ENCODE measurements around the gene GMPR.
"Not testable (repeated sequence)": the region's sequence is repeated elsewhere in the genome, so short reads cannot be mapped to it uniquely, and the experiment has no call there.

GMPR gene

DNA sequence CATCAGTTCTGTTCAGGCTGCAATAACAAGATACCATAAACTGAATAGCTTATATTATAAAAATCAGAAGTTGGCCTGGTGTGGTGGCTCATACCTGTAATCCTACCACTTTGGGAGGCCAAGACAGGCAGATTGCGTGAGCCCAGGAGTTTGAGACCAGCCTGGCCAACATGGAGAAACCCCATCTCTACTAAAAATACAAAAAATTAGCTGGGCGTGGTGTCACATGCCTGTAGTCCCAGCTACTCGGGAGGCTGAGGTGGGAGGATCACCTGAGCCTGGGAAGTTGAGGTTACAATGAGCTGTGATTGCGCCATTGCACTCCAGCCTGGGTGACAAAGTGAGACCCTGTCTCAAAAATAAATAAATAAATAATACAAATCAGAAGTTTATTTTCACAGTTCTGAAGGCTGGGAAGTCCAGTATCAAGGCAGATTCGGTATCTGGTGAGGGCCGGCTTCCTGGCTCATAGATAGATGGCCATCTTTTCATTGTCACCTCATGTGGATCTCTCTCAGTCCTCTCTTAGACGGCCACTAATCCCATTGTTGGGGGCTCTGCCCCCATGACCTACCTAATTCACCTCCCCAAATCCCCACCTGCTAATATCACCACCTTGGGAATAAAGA is 31.2 kb downstream of the GMPR start:
- in situ Hi-C loops (cut with MboI; ENCODE audit: low sequenced_read_pairs) = not testable (repeated sequence)

DNA sequence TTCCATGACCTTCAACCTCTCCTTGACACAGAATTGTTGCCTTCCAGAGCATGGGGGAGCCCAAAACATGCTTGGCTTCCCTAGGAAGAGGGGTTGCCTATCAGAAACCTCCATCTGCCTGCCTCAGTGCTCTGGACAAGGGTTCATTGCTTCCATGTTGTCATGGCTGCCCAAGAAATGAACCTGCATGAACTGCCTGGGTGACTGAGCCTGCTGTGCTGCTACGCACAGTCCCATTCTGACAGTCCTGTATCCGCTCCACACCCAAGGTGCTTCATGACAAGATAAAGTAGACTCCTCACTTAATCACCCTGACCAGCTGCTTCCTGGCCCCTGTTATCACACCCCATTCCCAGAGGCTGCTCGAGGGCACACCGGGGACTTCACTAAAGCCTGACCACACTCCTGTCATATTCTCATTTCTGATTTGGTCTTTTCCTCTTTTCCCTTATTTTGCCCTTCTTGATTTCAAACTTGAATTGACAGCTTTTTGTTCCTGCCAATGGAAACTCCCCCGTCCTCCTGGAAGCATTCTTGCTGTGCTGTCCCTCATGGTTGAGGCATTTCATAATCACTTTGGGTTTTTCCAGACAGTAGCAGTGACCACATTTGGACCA is 31.9 kb downstream of the GMPR start:
- in situ Hi-C loops (cut with MboI; ENCODE audit: low sequenced_read_pairs) = no loop called here

DNA sequence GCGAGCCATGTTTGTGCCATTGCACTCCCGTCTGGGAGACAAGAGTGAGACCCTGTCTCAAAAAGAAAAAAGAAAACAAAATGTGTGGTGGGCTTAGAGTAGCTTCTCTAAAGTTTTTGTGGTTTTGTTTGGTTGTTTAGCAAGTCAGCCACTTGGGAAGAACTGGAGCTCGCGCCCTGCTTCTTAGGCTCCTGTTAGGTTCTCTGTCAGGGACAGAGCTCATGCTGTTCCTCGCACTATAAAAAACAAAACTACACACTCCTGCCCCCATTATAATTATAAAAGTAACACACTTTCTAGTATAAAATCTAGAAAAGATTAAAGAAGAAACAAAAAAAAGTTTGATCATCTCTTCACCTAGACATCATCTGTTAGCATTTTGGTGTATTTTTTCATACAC is 33.0 kb downstream of the GMPR start:
- in situ Hi-C loops (cut with MboI; ENCODE audit: low sequenced_read_pairs) = no loop called here

DNA sequence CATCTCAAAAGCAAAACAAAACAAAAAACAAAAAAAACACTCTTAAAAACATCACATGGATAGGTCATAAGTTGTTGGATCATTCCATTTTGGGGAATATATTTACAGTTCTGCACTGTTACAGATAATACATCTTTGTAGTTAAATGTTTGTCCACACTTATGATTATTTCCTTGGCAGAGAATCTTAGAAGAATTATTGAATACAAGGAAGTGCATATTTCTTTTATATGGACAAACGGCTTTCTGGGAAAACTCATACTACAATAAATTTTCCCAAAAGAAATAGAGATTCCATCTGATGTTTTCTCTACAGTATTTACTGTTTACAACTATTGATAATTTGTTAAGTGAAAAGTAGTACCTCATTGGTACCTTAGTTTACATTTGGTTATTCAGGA is 33.8 kb downstream of the GMPR start:
- in situ Hi-C loops (cut with MboI; ENCODE audit: low sequenced_read_pairs) = no loop called here

DNA sequence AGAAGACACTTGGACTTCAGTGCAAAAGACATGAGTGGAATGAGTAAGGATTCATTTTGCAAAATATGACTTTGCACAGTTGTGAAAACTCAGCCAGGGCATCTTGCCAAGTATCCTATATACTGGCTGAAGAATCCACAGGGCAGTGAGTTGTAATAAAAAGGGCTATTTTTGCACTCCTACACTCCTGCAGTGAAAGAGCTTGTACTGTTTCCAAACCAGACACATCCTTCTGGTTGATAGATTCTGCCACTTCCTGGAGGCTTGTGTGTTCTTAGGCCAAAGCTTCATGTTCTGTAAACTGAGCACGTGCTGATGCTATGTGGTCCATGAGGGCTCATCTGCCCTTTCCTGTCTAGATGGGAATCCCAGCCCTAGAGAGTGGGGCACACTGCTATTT is 34.9 kb downstream of the GMPR start:
- in situ Hi-C loops (cut with MboI; ENCODE audit: low sequenced_read_pairs) = no loop called here

DNA sequence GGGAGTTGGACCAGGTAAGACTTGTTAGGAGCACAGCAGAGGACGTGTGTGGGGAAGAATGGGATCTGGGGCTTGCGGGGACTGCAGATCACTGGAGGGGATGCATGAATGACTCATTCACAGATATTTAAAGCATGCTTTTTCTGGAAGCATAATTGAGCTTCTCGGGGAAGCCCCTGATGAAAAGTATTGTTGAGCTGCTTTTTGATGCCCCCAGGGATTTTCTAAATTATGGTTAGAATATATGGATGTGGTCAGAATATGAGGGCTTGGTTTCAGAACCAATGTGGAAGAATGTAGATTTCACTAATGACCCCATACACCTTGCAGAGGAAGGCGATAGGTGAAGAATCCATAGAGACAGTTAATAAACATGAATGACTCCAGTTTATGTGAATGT is 36.1 kb downstream of the GMPR start:
- in situ Hi-C loops (cut with MboI; ENCODE audit: low sequenced_read_pairs) = no loop called here

- in situ Hi-C loops (cut with MboI; ENCODE audit: low sequenced_read_pairs) = loop anchor here (25.0 kb wide), 1 partner anchor 812 kb away; no protein-coding TSS in a partner anchor
Measured at GRCh38 chr6:16274885-16275589, 36.6 kb downstream of the GMPR start.

DNA sequence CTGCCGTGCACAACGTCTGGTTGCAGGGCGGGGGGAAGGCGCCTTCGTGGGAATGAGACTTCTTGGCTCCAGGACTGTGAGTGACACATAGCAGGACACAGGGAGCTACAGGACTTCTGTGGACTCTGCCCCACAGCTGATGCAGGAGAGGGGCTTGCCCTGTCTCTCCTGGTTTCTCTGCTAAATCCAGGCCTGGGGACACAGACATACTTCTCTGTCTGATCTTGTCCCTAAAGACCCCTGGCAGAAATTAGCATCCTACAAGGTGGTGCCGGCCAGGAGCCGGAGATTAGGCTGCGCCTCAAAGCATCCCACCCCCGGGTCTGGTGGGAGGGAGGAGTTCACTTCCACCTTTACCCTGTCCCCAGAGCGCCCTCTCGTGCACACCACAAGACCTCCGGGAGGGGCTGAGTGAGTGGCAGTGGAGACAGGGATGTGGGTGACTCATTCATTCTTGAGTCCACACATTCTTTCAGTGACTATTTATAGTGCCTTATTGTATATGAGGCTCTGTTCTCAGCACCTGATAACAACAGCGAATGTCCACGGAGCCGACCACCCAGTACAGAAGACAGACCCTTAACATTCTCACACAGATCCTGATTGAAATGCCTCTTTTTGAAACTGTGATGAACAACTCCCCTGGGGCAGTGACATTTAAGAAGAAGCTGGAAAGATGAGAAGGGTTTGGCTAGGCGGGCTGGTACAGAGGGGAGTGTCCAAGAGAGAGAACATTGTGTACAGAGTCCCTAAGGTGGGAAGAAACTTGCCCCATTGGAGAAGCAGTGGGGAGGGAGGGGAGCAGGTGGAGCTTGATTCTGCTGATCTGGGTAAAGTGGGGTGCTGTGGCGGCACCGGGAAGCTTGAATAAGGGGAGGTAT is 39.0 kb downstream of the GMPR start:
- in situ Hi-C loops (cut with MboI; ENCODE audit: low sequenced_read_pairs) = loop anchor here (25.0 kb wide), 1 partner anchor 810 kb away; no protein-coding TSS in a partner anchor

GRCh38 chr6:16278048-16278724 is 39.8 kb downstream of the GMPR start:
- in situ Hi-C loops (cut with MboI; ENCODE audit: low sequenced_read_pairs) = loop anchor here (25.0 kb wide), 1 partner anchor 809 kb away; no protein-coding TSS in a partner anchor

GRCh38 chr6:16278750-16279149 is 40.4 kb downstream of the GMPR start:
- in situ Hi-C loops (cut with MboI; ENCODE audit: low sequenced_read_pairs) = loop anchor here (25.0 kb wide), 1 partner anchor 809 kb away; no protein-coding TSS in a partner anchor

DNA sequence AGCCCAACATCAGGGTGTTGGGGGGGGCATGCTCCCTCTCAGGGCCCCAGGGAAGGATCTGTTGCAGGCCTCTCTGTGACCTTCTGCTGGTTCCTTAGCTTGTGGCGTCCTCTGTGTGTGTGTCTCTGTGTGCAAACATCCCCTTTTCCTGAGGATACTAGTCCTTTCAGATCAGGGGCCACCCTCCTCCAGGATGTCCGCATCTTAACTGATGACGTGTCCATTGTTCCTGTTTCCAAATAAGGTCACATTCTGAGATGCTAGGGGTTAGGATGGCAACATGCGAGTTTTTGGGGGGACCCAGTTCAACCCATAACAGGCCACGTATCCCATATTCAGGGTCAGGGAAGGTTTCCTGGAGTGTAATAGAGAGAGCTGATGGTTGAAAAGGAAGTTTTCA is 40.9 kb downstream of the GMPR start:
- in situ Hi-C loops (cut with MboI; ENCODE audit: low sequenced_read_pairs) = loop anchor here (25.0 kb wide), 1 partner anchor 808 kb away; no protein-coding TSS in a partner anchor

DNA sequence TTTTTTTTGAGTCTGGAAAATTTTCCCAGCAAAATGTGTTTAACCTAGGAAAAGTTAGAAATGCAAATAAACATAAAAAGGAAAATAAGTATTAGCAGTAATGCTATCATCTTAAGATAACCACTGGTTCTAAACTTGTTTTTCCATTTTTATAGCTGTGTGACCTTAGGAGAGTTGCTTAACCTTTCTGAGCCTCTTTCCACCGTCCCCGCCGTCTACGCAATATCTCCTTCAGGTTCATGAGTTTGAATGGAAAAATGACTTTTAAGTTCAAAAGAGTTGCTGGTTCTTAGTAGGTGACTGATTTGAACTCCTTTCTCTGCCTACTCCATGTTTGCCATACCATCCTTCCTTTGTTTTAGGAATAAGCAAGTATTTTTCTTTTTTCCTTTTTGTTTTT is 44.0 kb downstream of the GMPR start:
- in situ Hi-C loops (cut with MboI; ENCODE audit: low sequenced_read_pairs) = loop anchor here (25.0 kb wide), 1 partner anchor 805 kb away; no protein-coding TSS in a partner anchor

- in situ Hi-C loops (cut with MboI; ENCODE audit: low sequenced_read_pairs) = loop anchor here (25.0 kb wide), 1 partner anchor 803 kb away; no protein-coding TSS in a partner anchor
Measured at GRCh38 chr6:16284472-16284871, 46.1 kb downstream of the GMPR start.

GRCh38 chr6:16285467-16286150 is 47.2 kb downstream of the GMPR start:
- in situ Hi-C loops (cut with MboI; ENCODE audit: low sequenced_read_pairs) = loop anchor here (25.0 kb wide), 1 partner anchor 802 kb away; no protein-coding TSS in a partner anchor

- in situ Hi-C loops (cut with MboI; ENCODE audit: low sequenced_read_pairs) = loop anchor here (25.0 kb wide), 1 partner anchor 801 kb away; no protein-coding TSS in a partner anchor
Measured at GRCh38 chr6:16286151-16286522, 47.8 kb downstream of the GMPR start.

DNA sequence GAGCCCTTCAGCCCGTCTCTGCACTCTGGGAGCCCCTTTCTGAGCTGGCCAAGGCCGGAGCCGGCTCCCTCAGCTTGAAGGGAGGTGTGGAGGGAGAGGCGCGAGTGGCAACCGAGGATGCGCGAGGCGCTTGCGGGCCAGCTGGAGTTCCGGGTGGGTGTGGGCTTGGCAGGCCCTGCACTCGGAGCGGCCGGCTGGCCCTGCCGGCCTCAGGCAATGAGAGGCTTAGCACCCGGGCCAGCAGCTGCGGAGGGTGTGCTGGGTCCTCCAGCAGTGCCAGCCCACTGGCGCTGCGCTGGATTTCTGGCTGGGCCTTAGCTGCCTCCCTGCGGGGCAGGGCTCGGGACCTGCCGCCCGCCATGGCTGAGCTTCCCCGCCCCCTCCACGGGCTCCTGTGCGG is 49.8 kb downstream of the GMPR start:
- in situ Hi-C loops (cut with MboI; ENCODE audit: low sequenced_read_pairs) = loop anchor here (25.0 kb wide), 1 partner anchor 799 kb away; no protein-coding TSS in a partner anchor

DNA sequence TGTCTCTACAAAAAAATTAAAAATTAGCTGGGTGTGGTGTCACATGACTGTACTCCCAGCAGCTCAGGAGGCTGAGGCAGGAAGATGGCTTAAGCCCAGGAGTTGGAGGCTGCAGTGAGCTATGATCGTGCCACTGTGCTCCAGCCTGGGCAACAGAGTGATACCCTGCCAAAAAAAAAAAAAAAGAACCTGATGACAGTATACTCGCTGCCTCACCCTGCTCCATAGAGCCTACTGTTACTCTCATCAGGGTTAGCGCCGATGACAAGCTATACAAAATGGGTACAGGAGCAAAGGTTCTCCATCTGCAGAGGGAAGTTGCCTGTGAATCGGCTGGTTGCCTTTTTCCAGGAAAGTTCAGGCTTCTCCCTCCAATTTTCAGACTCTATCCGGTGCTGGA is 53.4 kb downstream of the GMPR start:
- in situ Hi-C loops (cut with MboI; ENCODE audit: low sequenced_read_pairs) = loop anchor here (25.0 kb wide), 1 partner anchor 796 kb away; no protein-coding TSS in a partner anchor

GRCh38 chr6:16292432-16292831 is 54.0 kb downstream of the GMPR start:
- in situ Hi-C loops (cut with MboI; ENCODE audit: low sequenced_read_pairs) = loop anchor here (25.0 kb wide), 1 partner anchor 795 kb away; no protein-coding TSS in a partner anchor

DNA sequence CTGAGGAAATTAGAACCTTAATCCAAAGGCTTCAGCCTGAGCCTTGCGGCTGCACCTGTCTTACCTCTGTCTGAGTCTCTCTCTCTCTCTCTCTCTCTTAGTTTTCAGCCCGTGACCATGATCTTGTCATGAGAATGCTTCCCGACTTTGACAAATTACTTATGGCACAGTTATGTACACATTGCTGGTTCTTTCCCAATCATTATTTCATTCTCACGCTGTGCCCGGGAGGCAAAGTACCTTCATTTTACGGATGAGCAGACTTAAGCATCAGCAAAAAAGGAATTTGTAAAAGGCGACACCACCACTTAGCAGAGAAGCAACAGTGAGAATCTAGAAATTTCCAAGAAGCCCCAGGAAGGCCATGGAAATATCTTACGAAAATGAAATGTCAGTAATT is 54.6 kb downstream of the GMPR start:
- in situ Hi-C loops (cut with MboI; ENCODE audit: low sequenced_read_pairs) = loop anchor here (25.0 kb wide), 1 partner anchor 794 kb away; no protein-coding TSS in a partner anchor

Data from HL-60/S4 (cell line).